Ammon's horn (tissue), 1 donor: Measurements from ENCODE around the gene PEX11G.
"Not testable (repeated sequence)": the region's sequence is repeated elsewhere in the genome, so short reads cannot be mapped to it uniquely, and the experiment has no call there.

Experiments
- DNase-seq: peaks from one replicate; pipeline ENCODE4 v3.0.0-alpha.2; 2016; ENCODE audit warnings: low spot score

The PEX11G gene

GRCh38 chr19:7433456-7433855, 55.4 kb downstream of the PEX11G start:
- DNase-seq = not testable (repeated sequence)

- DNase-seq = no peak
Measured at GRCh38 chr19:7429638-7430282, 59.1 kb downstream of the PEX11G start.

- DNase-seq = no peak
Measured at GRCh38 chr19:7428651-7429113, 60.2 kb downstream of the PEX11G start.

- DNase-seq = no peak
Measured at GRCh38 chr19:7427944-7428343, 60.9 kb downstream of the PEX11G start.

- DNase-seq = no peak
Measured at GRCh38 chr19:7426986-7427385, 61.8 kb downstream of the PEX11G start.
